GM12878 (cell line): ENCODE data around the gene LRRK1. TPM values are rescaled to one million over a fixed set of nuclear protein-coding genes. Genes with fewer than 3 reads are reported as not detected.

Experiments
- ATAC-seq: fragments of 200-7000 bp; cut with Tn5 transposase; 3 replicates; pipeline ENCODE4 v1.9.1; 2020; ENCODE audit warnings: mild to moderate bottlenecking, moderate library complexity
- BruUV-seq: library from RNA; stranded (reverse); fragments of 400-500 nt; replicated peaks from 2 replicates; lab custom pipeline; 2021; lab: Mats Ljungman, UMichigan
- CTCF ChIA-PET: fragments of 300-600 bp; sonication (Branson Sonifier 250); formaldehyde crosslinking; extraction: SDS; loops from one replicate; lab custom pipeline; 2021; ENCODE audit warnings: inconsistent platforms; lab: Yijun Ruan, JAX
- POLR2A ChIA-PET: fragments of 350-600 bp; formaldehyde crosslinking; extraction: SDS; loops from one replicate; lab custom pipeline; 2021; ENCODE audit warnings: inconsistent platforms; lab: Charles Lee
- RAD21 ChIA-PET: fragments of 300-600 bp; sonication (Branson Sonifier 250); formaldehyde crosslinking; loops from one replicate; lab custom pipeline; 2023; ENCODE audit warnings: antibody characterized with exemption; ENCODE audit not compliant: unreplicated experiment; lab: Charles Lee
- SMC1A ChIA-PET: fragments of 300-600 bp; sonication (Branson Sonifier 250); formaldehyde crosslinking; loops from one replicate; lab custom pipeline; 2023; ENCODE audit not compliant: unreplicated experiment, uncharacterized antibody; lab: Charles Lee
- DNase-seq: peaks from one replicate; pipeline ENCODE4 v3.0.0-alpha.2; 2011; ENCODE audit warnings: low read depth, low spot score
- FAIRE-seq: peaks from 3 replicates; lab custom pipeline; 2011; peaks lifted over from hg19 to GRCh38; lab: Jason Lieb, UNC
- H2AFZ ChIP-seq: 2 replicates; pipeline ENCODE4 v1.6.0; 2011; ENCODE audit warnings: low read depth, low read length, control low read depth; ENCODE audit not compliant: control insufficient read depth
- H3K27ac ChIP-seq: 2 replicates; pipeline ENCODE4 v1.5.1; 2011; ENCODE audit warnings: control low read depth; ENCODE audit not compliant: control insufficient read depth, insufficient read depth
- H3K27me3 ChIP-seq, 2 experiments: replicated peaks in 1 of 2; 2 replicates each; pipeline versions ENCODE4 v1.6.0 to v1.6.1; 2011; ENCODE audit warnings: low read length in 1 of 2; ENCODE audit not compliant: control insufficient read depth in 2 of 2, insufficient read depth in 2 of 2
- H3K36me3 ChIP-seq, 2 experiments: 2 replicates each; pipeline ENCODE4 v1.5.1; 2011; ENCODE audit warnings: low read length in 1 of 2; ENCODE audit not compliant: control insufficient read depth in 2 of 2, insufficient read depth in 2 of 2
- H3K4me1 ChIP-seq: 2 replicates; pipeline ENCODE4 v1.6.1; 2011; ENCODE audit warnings: mild to moderate bottlenecking, low read length, moderate library complexity, mixed read lengths; ENCODE audit not compliant: control insufficient read depth, insufficient read depth
- H3K4me2 ChIP-seq: 2 replicates; pipeline ENCODE4 v1.6.0; 2011; ENCODE audit warnings: control low read depth; ENCODE audit not compliant: control insufficient read depth, insufficient read depth
- H3K4me3 ChIP-seq: fragments of 200-600 bp; sonication (generic); 2 replicates; pipeline ENCODE4 v1.5.1; 2016
- H3K79me2 ChIP-seq: 2 replicates; pipeline ENCODE4 v1.6.0; 2011; ENCODE audit warnings: low read length; ENCODE audit not compliant: control insufficient read depth, insufficient read depth
- H3K9ac ChIP-seq: 2 replicates; pipeline ENCODE4 v1.8.0; 2011; ENCODE audit warnings: low read length, control low read depth, mixed read lengths; ENCODE audit not compliant: control insufficient read depth, insufficient read depth
- H3K9me3 ChIP-seq: replicated peaks from 3 replicates; pipeline ENCODE4 v1.5.1; 2011; ENCODE audit warnings: mild to moderate bottlenecking, low read length; ENCODE audit not compliant: control insufficient read depth, insufficient read depth
- H4K20me1 ChIP-seq: 2 replicates; pipeline ENCODE4 v1.6.0; 2011; ENCODE audit not compliant: control insufficient read depth, insufficient read depth
- EP300 ChIP-seq, 2 experiments: fragments of 150-350 bp in 1 of 2; IDR thresholded peaks; 2 replicates each; pipeline ENCODE4 v1.6.1; 2011 to 2012; ENCODE audit warnings: low read depth in 2 of 2, low read length in 2 of 2, borderline replicate concordance in 1 of 2, improper control_type of control experiment in 1 of 2, inconsistent platforms in 1 of 2; ENCODE audit not compliant: control insufficient read depth in 1 of 2
- FOXK2 ChIP-seq: fragments of 450-650 bp; IDR thresholded peaks from 2 replicates; pipeline ENCODE4 v1.6.1; 2017; ENCODE audit warnings: mild to moderate bottlenecking, moderate library complexity
- MLLT1 ChIP-seq: fragments of 450-650 bp; IDR thresholded peaks from 2 replicates; pipeline ENCODE4 v1.6.1; 2016; ENCODE audit warnings: mild to moderate bottlenecking
- NFYA ChIP-seq: IDR thresholded peaks from 2 replicates; pipeline ENCODE4 v1.6.1; 2011; ENCODE audit warnings: low read depth, mild to moderate bottlenecking, low read length, improper control_type of control experiment, borderline replicate concordance
- NR2C2 ChIP-seq: IDR thresholded peaks from 2 replicates; pipeline ENCODE4 v1.6.1; 2011; ENCODE audit warnings: borderline replicate concordance, low read depth; ENCODE audit not compliant: control insufficient read depth, insufficient read length
- NRF1 ChIP-seq: conservative IDR thresholded peaks from 2 replicates; pipeline ENCODE4 v1.6.1; 2011; ENCODE audit warnings: mild to moderate bottlenecking, low read depth, low read length, improper control_type of control experiment
- PML ChIP-seq: IDR thresholded peaks from 2 replicates; pipeline ENCODE4 v1.6.1; 2012; ENCODE audit warnings: low read length, inconsistent platforms
- SIX5 ChIP-seq: IDR thresholded peaks from 2 replicates; pipeline ENCODE4 v1.6.1; 2011; ENCODE audit warnings: mild to moderate bottlenecking, low read depth, low read length, moderate library complexity; ENCODE audit not compliant: severe bottlenecking
- SMAD1 ChIP-seq: fragments of 450-650 bp; IDR thresholded peaks from 2 replicates; pipeline ENCODE4 v1.6.1; 2018; ENCODE audit warnings: mild to moderate bottlenecking, low read depth; ENCODE audit not compliant: partially characterized antibody
- SMARCA5 ChIP-seq: fragments of 450-650 bp; IDR thresholded peaks from 2 replicates; pipeline ENCODE4 v1.6.1; 2017; ENCODE audit warnings: mild to moderate bottlenecking
- SUPT20H ChIP-seq: IDR thresholded peaks from 2 replicates; pipeline ENCODE4 v1.6.1; 2011; ENCODE audit warnings: low read depth, mild to moderate bottlenecking, low read length, moderate library complexity, borderline replicate concordance; ENCODE audit not compliant: control insufficient read depth
- TCF3 ChIP-seq: IDR thresholded peaks from 2 replicates; pipeline ENCODE4 v1.6.1; 2012; ENCODE audit warnings: low read depth, mild to moderate bottlenecking, low read length, borderline replicate concordance; ENCODE audit not compliant: insufficient read depth
- ZNF207 ChIP-seq: fragments of 450-650 bp; IDR thresholded peaks from 2 replicates; pipeline ENCODE4 v1.6.1; 2014; ENCODE audit warnings: antibody characterized with exemption, mild to moderate bottlenecking, borderline replicate concordance
- ZNF384 ChIP-seq: IDR thresholded peaks from 2 replicates; pipeline ENCODE4 v1.6.1; 2012; ENCODE audit warnings: low read depth, mild to moderate bottlenecking, low read length, improper control_type of control experiment, borderline replicate concordance
- WGBS: methylation state at CpG from one replicate; pipeline ENCODE4 v1.1.6; 2016; ENCODE audit warnings: low lambda C conversion rate; ENCODE audit not compliant: insufficient replicate concordance, insufficient coverage; ENCODE audit errors: missing lambda C conversion rate; 5-methylcytosine and 5-hydroxymethylcytosine counted together
- in situ Hi-C: fragments of 300-500 bp; cut with MboI; formaldehyde crosslinking; loops from 9 replicates; pipeline ENCODE4 v1.14.3; 2018; ENCODE audit warnings: mixed read lengths
- intact Hi-C: fragments of 100-400 bp; cut with micrococcal nuclease; formaldehyde crosslinking; loops from one replicate; pipeline ENCODE4 v1.14.2; 2022; ENCODE audit not compliant: unreplicated experiment
- polyA plus RNA-seq, 11 experiments: library from polyadenylated mRNA; depleted of rRNA in 4 of 11; unstranded in 6 of 11; stranded (reverse) in 5 of 11; fragments of >200 nt; fragmentation: Nextera tagmentation in 4 of 11; fragmentation: Illumina TruSeq in 1 of 11; extraction: Ambion mirVana in 4 of 11; extraction: Trizol in 1 of 11; gene quantifications; 1 replicate in 1 of 11; 2 replicates in 10 of 11; pipeline versions ENCODE4 v1.2.1 to v1.2.3, GENCODE V29; 2011 to 2016; ENCODE audit warnings: inconsistent platforms in 2 of 11, missing spikeins in 2 of 11, low read depth in 1 of 11
- total RNA-seq, 4 experiments: library from RNA; depleted of rRNA in 3 of 4; stranded (reverse); fragments of >200 nt in 3 of 4; fragmentation: Illumina TruSeq in 1 of 4; extraction: Trizol in 1 of 4; gene quantifications; 2 replicates each; pipeline versions ENCODE4 v1.2.1 to v1.2.3, GENCODE V29; 2013 to 2021

The LRRK1 gene
- total and polyA plus RNA-seq, 10 of the 15 experiments (the other 5 are each of a cell fraction or from before 2014, with no cell fraction given), result 2.2 to 58.3 (median 17.9) TPM

GRCh38 chr15:101001796-101002195, 82.6 kb downstream of the LRRK1 start:
- peaks cover 3 to 12% of the 10 kb centered on the region in 2 experiments for H3K36me3 ChIP-seq
- no peak overlapping the region for H3K9ac ChIP-seq
- 100% methylated on average over 5 of the region's 5 CpGs for WGBS
- ATAC-seq, result no peak
- POLR2A ChIA-PET, result interaction anchor here (0.5 kb wide), 1 partner anchor 322 kb away, joined by 7 read pairs; no protein-coding TSS in a partner anchor
- RAD21 ChIA-PET, result interaction anchor here (1.1 to 11.4 kb wide), 3 partner anchors 54 to 83 kb away, joined by 3 to 287 read pairs (median 5); partner anchors contain the start of gene LRRK1
- no peaks in the 10 kb centered on the region for H4K20me1 ChIP-seq
- no peak for TF ChIP-seq NRF1
- no peak for TF ChIP-seq PML
- TF ChIP-seq ZNF384, result no peak
- no peak for TF ChIP-seq NFYA
- TF ChIP-seq FOXK2, result no peak
- TF ChIP-seq, all 136 proteins: peak for 0
- Histone ChIP-seq H2AFZ (no peak overlapping the region), H3K79me2 (no peaks in the 10 kb centered on the region), H3K9me3 (peaks cover 4% of the 10 kb centered on the region; the same call in 2 of the 3 replicates), H3K4me2 (no peak overlapping the region), H3K27me3 (no peaks in the 10 kb centered on the region), H3K4me1 (peaks cover 1% of the 10 kb centered on the region), H3K27ac (no peak overlapping the region), H3K4me3 (no peak overlapping the region)
- DNase-seq (no peak), FAIRE-seq (no peak)
- intact Hi-C loops (no loop called here), in situ Hi-C loops (no loop called here)
- ChIA-PET SMC1A (interaction anchor here (0.8 to 11.7 kb wide), 5 partner anchors 11 to 83 kb away, joined by 3 to 316 read pairs (median 5); partner anchors contain the start of gene LRRK1), CTCF (interaction anchor here (1.0 to 19.8 kb wide), 4 partner anchors 35 to 375 kb away, joined by 4 to 567 read pairs (median 4); partner anchors contain the start of gene LRRK1)
- BruUV-seq, result no TSS peak

- in situ Hi-C loops, result no loop called here
- H3K9ac ChIP-seq, result no peak overlapping the region
- ChIA-PET RAD21 (interaction anchor here (11.4 kb wide), 1 partner anchor 85 kb away, joined by 287 read pairs; the partner anchor contains the start of gene LRRK1), SMC1A (interaction anchor here (1.9 to 11.7 kb wide), 2 partner anchors 12 to 84 kb away, joined by 5 to 316 read pairs; partner anchors contain the start of gene LRRK1), POLR2A (interaction anchor here (1.1 kb wide), 1 partner anchor 85 kb away, joined by 3 read pairs; no protein-coding TSS in a partner anchor), CTCF (interaction anchor here (1.0 to 19.8 kb wide), 3 partner anchors 16 to 130 kb away, joined by 3 to 567 read pairs (median 6); partner anchors contain the start of gene LRRK1)
- BruUV-seq, result no TSS peak
- peaks cover 4% of the 10 kb centered on the region; the same call in 2 of the 3 replicates for H3K9me3 ChIP-seq
- H3K4me2 ChIP-seq, result no peak overlapping the region
- FAIRE-seq, result no peak
- no peak for ATAC-seq
- WGBS, result 87% methylated on average over 1 of the region's 1 CpG
- H3K36me3 ChIP-seq, result peaks cover 3 to 12% of the 10 kb centered on the region in 2 experiments
- H4K20me1 ChIP-seq, result no peaks in the 10 kb centered on the region
- H3K27ac ChIP-seq, result no peak overlapping the region
- H3K79me2 ChIP-seq, result no peaks in the 10 kb centered on the region
- H3K4me1 ChIP-seq, result peaks cover 11% of the 10 kb centered on the region
- H3K27me3 ChIP-seq, result no peaks in the 10 kb centered on the region
- intact Hi-C loops, result no loop called here
- H2AFZ ChIP-seq, result no peak overlapping the region
- no peak overlapping the region for H3K4me3 ChIP-seq
- no peak for DNase-seq
- TF ChIP-seq SMAD1, result no peak
- TF ChIP-seq EP300 (IDR thresholded peaks at IDR 0.05; ENCODE audit: borderline replicate concordance in 1 of 2, control insufficient read depth in 1 of 2, low read depth in 2 of 2, low read length in 2 of 2), result no peak
- no peak for TF ChIP-seq NR2C2
- no peak for TF ChIP-seq MLLT1
- no peak for TF ChIP-seq SUPT20H
- no peak for TF ChIP-seq NFYA
- no peak for TF ChIP-seq TCF3
- no peak for TF ChIP-seq ZNF207
- TF ChIP-seq SMARCA5, result no peak
- TF ChIP-seq SIX5, result no peak
Measured at GRCh38 chr15:101003081-101003480, 83.9 kb downstream of the LRRK1 start.
